K562 (cell line): ENCODE results near the gene NUDT22. TPM values are rescaled to one million over a fixed set of nuclear protein-coding genes. Genes with fewer than 3 reads are reported as not detected.

Experiments
- ATAC-seq: fragments of 200-7000 bp; cut with Tn5 transposase; 3 replicates; pipeline ENCODE4 v1.9.1; 2020; ENCODE audit warnings: moderate library complexity
- BruUV-seq: library from RNA; stranded (reverse); fragments of 400-500 nt; replicated peaks from 2 replicates; lab custom pipeline; 2021; lab: Mats Ljungman, UMichigan
- CTCF ChIA-PET: fragments of 300-600 bp; formaldehyde crosslinking; extraction: SDS; loops from one replicate; lab custom pipeline; 2021; ENCODE audit warnings: low intra/inter-chr PET ratio; lab: Yijun Ruan, JAX
- POLR2A ChIA-PET: fragments of 300-600, 350-650 bp; sonication (Branson Sonifier 250); formaldehyde crosslinking; extraction: SDS; loops from one replicate; lab custom pipeline; 2021; ENCODE audit warnings: antibody characterized with exemption, inconsistent platforms; lab: Yijun Ruan, JAX
- DNase-seq, 4 experiments: peaks; one replicate each; pipeline versions ENCODE4 v3.0.0 to v3.0.0-alpha.2; 2011 to 2018; ENCODE audit warnings: low spot score in 3 of 4, mixed read lengths in 3 of 4; ENCODE audit errors: extremely low read depth in 1 of 4
- FAIRE-seq: peaks from 2 replicates; lab custom pipeline; 2011; peaks lifted over from hg19 to GRCh38; lab: Jason Lieb, UNC
- H2AFZ ChIP-seq: 2 replicates; pipeline ENCODE4 v1.6.0; 2011; ENCODE audit warnings: low read depth, low read length, control low read depth, inconsistent platforms
- H3K27ac ChIP-seq: fragments of 200-600 bp; 3 replicates; pipeline ENCODE4 v1.8.0; 2011; ENCODE audit warnings: low read depth, mild to moderate bottlenecking, control low read depth, inconsistent platforms, low read length, moderate library complexity, mixed read lengths; ENCODE audit errors: extremely low read depth
- H3K27me3 ChIP-seq, 2 experiments: fragments of 300-600 bp in 1 of 2; 2 replicates in 1 of 2; 3 replicates in 1 of 2; pipeline versions ENCODE4 v1.6.0 to v1.8.0; 2011; ENCODE audit warnings: inconsistent platforms in 2 of 2, low read length in 2 of 2, mild to moderate bottlenecking in 1 of 2, mixed read lengths in 1 of 2, moderate library complexity in 1 of 2; ENCODE audit not compliant: control insufficient read depth in 2 of 2, insufficient read depth in 2 of 2
- H3K36me3 ChIP-seq: fragments of 300-600 bp; 3 replicates; pipeline ENCODE4 v1.8.0; 2011; ENCODE audit warnings: mild to moderate bottlenecking, low read length, inconsistent platforms; ENCODE audit not compliant: control insufficient read depth, insufficient read depth
- H3K4me1 ChIP-seq, 2 experiments: fragments of 200-600 bp in 1 of 2; replicated peaks in 1 of 2; 2 replicates in 1 of 2; 3 replicates in 1 of 2; pipeline versions ENCODE4 v1.5.1 to v1.8.0; 2011; ENCODE audit warnings: inconsistent platforms in 2 of 2, low read length in 2 of 2, mild to moderate bottlenecking in 1 of 2, mixed read lengths in 1 of 2, moderate library complexity in 1 of 2; ENCODE audit not compliant: control insufficient read depth in 2 of 2, insufficient read depth in 2 of 2
- H3K4me2 ChIP-seq: 2 replicates; pipeline ENCODE4 v1.6.1; 2011; ENCODE audit warnings: low read length, control low read depth, inconsistent platforms, mixed read lengths; ENCODE audit not compliant: insufficient read depth
- H3K4me3 ChIP-seq: fragments of 200-600 bp; sonication (generic), shearing (Covaris generic); 2 replicates; pipeline ENCODE4 v1.5.1; 2016; ENCODE audit warnings: control low read depth, inconsistent platforms
- H3K79me2 ChIP-seq: fragments of 200-600 bp; 3 replicates; pipeline ENCODE4 v1.8.0; 2011; ENCODE audit warnings: low read length, inconsistent platforms; ENCODE audit not compliant: control insufficient read depth, insufficient read depth
- H3K9ac ChIP-seq, 2 experiments: 2 replicates each; pipeline versions ENCODE4 v1.6.0 to v1.6.1; 2011; ENCODE audit warnings: low read depth in 2 of 2, low read length in 2 of 2, control low read depth in 1 of 2, inconsistent platforms in 1 of 2, mild to moderate bottlenecking in 1 of 2, mixed read lengths in 1 of 2; ENCODE audit not compliant: insufficient read depth in 1 of 2
- H3K9me1 ChIP-seq: one replicate; pipeline ENCODE4 v1.6.0; 2011; ENCODE audit warnings: inconsistent platforms, mild to moderate bottlenecking, low read length, moderate library complexity; ENCODE audit not compliant: control insufficient read depth, insufficient read depth
- H3K9me3 ChIP-seq: replicated peaks from 2 replicates; pipeline ENCODE4 v1.5.1; 2011; ENCODE audit warnings: low read depth, low read length, inconsistent platforms; ENCODE audit not compliant: control insufficient read depth, insufficient read depth
- H4K20me1 ChIP-seq: replicated peaks from 2 replicates; pipeline ENCODE4 v1.6.1; 2011; ENCODE audit warnings: low read length, inconsistent platforms, mixed read lengths; ENCODE audit not compliant: control insufficient read depth, insufficient read depth
- ARID3A ChIP-seq: IDR thresholded peaks from 2 replicates; pipeline ENCODE4 v1.6.1; 2012; ENCODE audit warnings: low read depth, low read length, improper control_type of control experiment, borderline replicate concordance
- POLR2A ChIP-seq: fragments of 450-650 bp; conservative IDR thresholded peaks from 2 replicates; pipeline ENCODE4 v1.6.1; 2016
- POLR2B ChIP-seq: fragments of 450-650 bp; IDR thresholded peaks from 2 replicates; pipeline ENCODE4 v1.6.1; 2018; ENCODE audit warnings: low read depth; ENCODE audit not compliant: partially characterized antibody
- RBM25 ChIP-seq: fragments of 200-400 bp; formaldehyde crosslinking; IDR thresholded peaks from 2 replicates; pipeline ENCODE4 v1.6.1; 2018; ENCODE audit warnings: low read length, low read depth, moderate library complexity; ENCODE audit not compliant: severe bottlenecking
- SUPT5H ChIP-seq: fragments of 450-650 bp; IDR thresholded peaks from 2 replicates; pipeline ENCODE4 v1.6.1; 2016
- ZFP36 ChIP-seq: fragments of 150-350 bp; IDR thresholded peaks from 2 replicates; pipeline ENCODE4 v1.6.1; 2018; ENCODE audit warnings: low read length, low read depth; ENCODE audit not compliant: partially characterized antibody
- ZNF24 ChIP-seq: fragments of 450-650 bp; IDR thresholded peaks from 2 replicates; pipeline ENCODE4 v1.6.1; 2016
- ZNF436 ChIP-seq: fragments of 250-450, 450-650 bp; sonication (Bioruptor Pico); formaldehyde crosslinking; IDR thresholded peaks from 2 replicates; pipeline ENCODE4 v1.7.0; 2020; ENCODE audit warnings: mild to moderate bottlenecking
- WGBS: fragments of 100-300 bp; shearing (Covaris generic); methylation state at CpG from one replicate; pipeline ENCODE4 v1.1.6; 2016; ENCODE audit warnings: low coverage, mixed read lengths; ENCODE audit not compliant: insufficient coverage; ENCODE audit errors: missing lambda C conversion rate; 5-methylcytosine and 5-hydroxymethylcytosine counted together
- in situ Hi-C: fragments of 300-500 bp; cut with MboI; formaldehyde crosslinking; loops from 4 replicates; pipeline ENCODE4 v1.15.0; 2018; ENCODE audit warnings: inconsistent platforms, mixed read lengths
- intact Hi-C: fragments of 100-400 bp; cut with micrococcal nuclease; formaldehyde crosslinking; loops from 2 replicates; pipeline ENCODE4 v1.14.2; 2022
- polyA plus RNA-seq, 8 experiments: library from polyadenylated mRNA; depleted of rRNA in 4 of 8; stranded (reverse) in 5 of 8; unstranded in 3 of 8; fragments of >200 nt; fragmentation: Nextera tagmentation in 2 of 8; fragmentation: Illumina TruSeq in 1 of 8; extraction: Ambion mirVana in 2 of 8; extraction: Trizol in 1 of 8; gene quantifications; 2 replicates each; pipeline versions ENCODE4 v1.2.1 to v1.2.3, GENCODE V29; 2011 to 2014; ENCODE audit warnings: inconsistent platforms in 1 of 8, missing spikeins in 1 of 8
- total RNA-seq, 7 experiments: library from RNA; depleted of rRNA in 6 of 7; stranded (reverse); fragments of >200 nt in 6 of 7; fragmentation: Illumina TruSeq in 2 of 7; extraction: Trizol in 2 of 7; gene quantifications; 2 replicates each; pipeline versions ENCODE4 v1.2.1 to v1.2.3, GENCODE V29; 2011 to 2021; ENCODE audit warnings: low replicate concordance in 1 of 7

Gene NUDT22
- total and polyA plus RNA-seq, 9 of the 15 experiments (the other 6 are each of a cell fraction or from before 2014, with no cell fraction given): 6.3 to 92.6 (median 37.4) TPM

GRCh38 chr11:64218628-64219353, 7.3 kb upstream of the NUDT22 start:
- Histone ChIP-seq H3K9me3 (no peaks in the 10 kb centered on the region), H2AFZ (no peak overlapping the region), H3K27ac (no peak overlapping the region), H3K4me1 (peaks cover 0 to 25% of the 10 kb centered on the region in 2 experiments; a peak in 2 of 5 replicates), H3K9me1 (no peaks in the 10 kb centered on the region), H3K36me3 (peaks cover 82% of the 10 kb centered on the region), H3K9ac (no peak overlapping the region), H3K4me2 (no peak overlapping the region), H3K79me2 (no peaks in the 10 kb centered on the region), H3K4me3 (no peak overlapping the region), H3K27me3 (no peaks in the 10 kb centered on the region), H4K20me1 (no peaks in the 10 kb centered on the region)
- intact Hi-C loops (no loop called here), in situ Hi-C loops (no loop called here)
- no peak for DNase-seq
- ChIA-PET CTCF (no interaction called here), POLR2A (interaction anchor here (0.6 to 7.0 kb wide), 4 partner anchors 8 to 46 kb away, joined by 4 to 57 read pairs (median 14); partner anchors contain the start of genes FERMT3, NUDT22 and TRPT1)
- TF ChIP-seq RBM25: peak; percentile 74
- TF ChIP-seq SUPT5H: peak; percentile 18; the same call in 1 of the 2 replicates
- TF ChIP-seq ARID3A: no peak
- TF ChIP-seq ZNF24: no peak
- peak; percentile 97 for TF ChIP-seq ZFP36
- TF ChIP-seq POLR2A: 0 out of 2 replicates have a peak, but pooled peaks have one; percentile 37
- peak; percentile 60; the same call in 1 of the 2 replicates for TF ChIP-seq ZNF436 (CRISPR knock-in tag)
- TF ChIP-seq POLR2B: peak; percentile 19
- FAIRE-seq: no peak
- no TSS peak for BruUV-seq
- 88% methylated on average over 11 of the region's 11 CpGs for WGBS
- ATAC-seq: no peak
